Mesodermal cell (in vitro differentiated cells): Measurements from ENCODE around the gene ACAD11. TPM values are rescaled to one million over a fixed set of nuclear protein-coding genes. Genes with fewer than 3 reads are reported as not detected.

ENCODE experiments used
- H3K27ac ChIP-seq: 2 replicates; pipeline ENCODE4 v1.7.0; 2013; ENCODE audit warnings: mild to moderate bottlenecking, low read depth, low read length, moderate library complexity; ENCODE audit not compliant: severe bottlenecking
- H3K36me3 ChIP-seq: 2 replicates; pipeline ENCODE4 v1.7.1; 2013; ENCODE audit warnings: mild to moderate bottlenecking, low read length, moderate library complexity; ENCODE audit not compliant: control insufficient read depth, insufficient read depth
- H3K4me1 ChIP-seq: one replicate; pipeline ENCODE4 v1.7.1; 2013; ENCODE audit warnings: mild to moderate bottlenecking, low read length; ENCODE audit not compliant: insufficient read depth, control insufficient read depth, poor library complexity, severe bottlenecking
- H3K4me3 ChIP-seq: 2 replicates; pipeline ENCODE4 v1.7.0; 2013; ENCODE audit warnings: low read length, control low read depth, mild to moderate bottlenecking; ENCODE audit not compliant: insufficient read depth, poor library complexity, severe bottlenecking; ENCODE audit errors: extremely low read depth
- H3K9me3 ChIP-seq: 2 replicates; pipeline ENCODE4 v1.7.1; 2013; ENCODE audit warnings: mild to moderate bottlenecking, low read length, moderate library complexity; ENCODE audit not compliant: control insufficient read depth
- whole genome bisulfite sequencing, 2 experiments: methylation state at CpG; one replicate each; pipeline ENCODE4 v1.1.5; 2013; ENCODE audit warnings: missing lambda C conversion rate in 2 of 2; ENCODE audit not compliant: insufficient coverage in 2 of 2; 5-methylcytosine and 5-hydroxymethylcytosine counted together
- polyA plus RNA-seq, 2 experiments: library from polyadenylated mRNA; stranded (reverse); fragments of 50-300 nt; gene quantifications; one replicate each; pipeline ENCODE4 v1.2.3, GENCODE V29; 2013

The ACAD11 gene
- polyA plus RNA-seq (2013, experiment 1 of 2), result 29.4 TPM
- polyA plus RNA-seq (2013, experiment 2 of 2), result 27.0 TPM

DNA sequence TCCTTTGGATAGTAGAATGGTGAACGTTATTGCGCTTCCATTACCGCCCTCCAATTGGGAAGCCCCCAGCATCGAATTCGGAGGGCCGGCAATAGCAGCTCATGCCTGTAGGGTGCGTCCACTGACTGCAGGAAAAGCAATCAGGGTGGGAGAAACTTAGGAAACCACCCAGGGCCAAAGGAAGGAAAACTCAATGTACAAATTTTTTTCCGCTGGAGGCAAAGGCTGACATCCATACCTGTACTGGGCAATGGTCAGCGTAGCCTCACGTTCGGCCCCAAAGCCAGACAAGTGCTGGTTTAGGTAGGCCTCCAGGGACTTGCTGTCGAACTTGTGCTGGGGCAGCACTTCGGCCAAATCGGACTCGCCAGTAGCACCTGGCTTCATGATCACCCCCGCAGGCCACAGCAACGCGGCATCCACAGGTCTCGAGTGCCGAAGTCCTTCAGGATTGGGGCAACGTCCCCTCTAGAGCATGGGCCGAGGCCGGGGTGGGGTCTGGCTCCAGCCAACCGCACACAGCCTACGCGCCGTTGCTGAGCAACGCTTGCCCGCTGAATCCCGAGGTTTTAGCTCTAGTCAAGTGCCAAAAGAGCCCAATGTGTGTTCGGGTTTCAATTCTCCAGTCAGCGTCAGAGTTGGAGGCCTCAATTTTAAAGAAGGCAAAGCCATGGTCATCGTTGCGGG, at the start of gene ACAD11:
Gene ACAD11, minus strand, starts transcription at position 445 of the 687 bp plus-strand sequence. Its CDS starts 58 bp downstream, at position 387.
- Histone ChIP-seq H3K27ac (peak within 1 kb of the TSS; percentile 86), H3K36me3 (no peaks in the 10 kb centered on the region), H3K4me3 (peak within 1 kb of the TSS; percentile 82), H3K9me3 (no peaks in the 10 kb centered on the region), H3K4me1 (peaks cover 6% of the 10 kb centered on the region)
- WGBS, 2 experiments, result 1% methylated on average over 28 to 30 of the region's 34 CpGs

GRCh38 chr3:132703733-132704132, 44.1 kb upstream of the ACAD11 start:
- Histone ChIP-seq H3K36me3 (peaks cover 59% of the 10 kb centered on the region), H3K27ac (no peak overlapping the region), H3K4me3 (no peak overlapping the region), H3K9me3 (no peaks in the 10 kb centered on the region), H3K4me1 (no peaks in the 10 kb centered on the region)
- WGBS, 2 experiments, result no CpG with 5 or more reads among the region's 2 CpGs

DNA sequence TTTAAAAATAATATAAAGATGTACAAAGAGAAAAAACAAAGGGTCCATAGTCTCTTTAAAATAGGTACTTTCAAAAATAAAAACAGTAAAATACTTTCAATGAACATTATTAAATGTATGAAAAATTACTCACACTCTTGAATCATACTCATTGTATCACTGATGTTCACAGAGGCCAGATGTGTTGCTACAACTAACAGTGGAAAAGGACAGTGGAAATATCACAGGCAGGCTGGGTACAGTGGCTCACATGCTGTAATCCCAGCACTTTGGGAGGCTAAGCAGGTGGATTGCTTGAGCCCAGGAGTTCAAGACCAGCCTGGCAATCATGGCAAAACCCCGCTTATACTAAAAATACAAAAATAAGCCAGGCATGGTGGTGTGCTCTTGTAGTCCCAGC, 35.8 kb upstream of the ACAD11 start:
- Histone ChIP-seq H3K4me1 (no peaks in the 10 kb centered on the region), H3K27ac (no peak overlapping the region), H3K36me3 (peaks cover 65% of the 10 kb centered on the region), H3K9me3 (no peaks in the 10 kb centered on the region), H3K4me3 (no peak overlapping the region)
- WGBS, 2 experiments, result 100% methylated on average over 1 of the region's 1 CpG; no CpG with 5 or more reads in 1 of the 2 experiments

GRCh38 chr3:132694991-132695390, 35.4 kb upstream of the ACAD11 start:
- H3K9me3 ChIP-seq, result no peaks in the 10 kb centered on the region
- H3K27ac ChIP-seq, result no peak overlapping the region
- H3K36me3 ChIP-seq, result peaks cover 70% of the 10 kb centered on the region
- H3K4me3 ChIP-seq, result no peak overlapping the region
- H3K4me1 ChIP-seq, result no peaks in the 10 kb centered on the region
- WGBS, 2 experiments, result 83% methylated on average over 2 of the region's 4 CpGs; no CpG with 5 or more reads in 1 of the 2 experiments

DNA sequence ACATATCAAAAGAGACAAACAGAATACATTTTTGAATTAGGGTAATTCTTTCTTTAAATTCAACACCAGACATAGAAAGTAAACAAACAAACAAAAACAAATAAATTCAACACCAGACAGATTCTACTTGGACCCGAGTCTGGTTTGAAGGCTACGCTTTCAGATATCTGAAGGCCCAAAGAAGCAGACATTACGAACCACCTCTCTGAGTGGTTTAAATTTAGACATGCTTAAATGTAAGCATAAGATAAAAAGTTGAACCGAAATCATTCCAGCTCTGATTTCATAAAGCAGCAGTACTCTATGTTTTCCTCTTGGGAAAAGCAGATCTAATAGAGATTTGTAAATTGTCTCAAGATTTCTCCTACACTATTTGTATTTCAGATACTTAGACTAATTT, 30.4 kb upstream of the ACAD11 start:
- no peaks in the 10 kb centered on the region for H3K4me1 ChIP-seq
- H3K9me3 ChIP-seq, result no peaks in the 10 kb centered on the region
- H3K27ac ChIP-seq, result no peak overlapping the region
- H3K36me3 ChIP-seq, result peaks cover 71% of the 10 kb centered on the region
- WGBS, 2 experiments, result 94% methylated on average over 3 of the region's 4 CpGs; no CpG with 5 or more reads in 1 of the 2 experiments
- no peak overlapping the region for H3K4me3 ChIP-seq

DNA sequence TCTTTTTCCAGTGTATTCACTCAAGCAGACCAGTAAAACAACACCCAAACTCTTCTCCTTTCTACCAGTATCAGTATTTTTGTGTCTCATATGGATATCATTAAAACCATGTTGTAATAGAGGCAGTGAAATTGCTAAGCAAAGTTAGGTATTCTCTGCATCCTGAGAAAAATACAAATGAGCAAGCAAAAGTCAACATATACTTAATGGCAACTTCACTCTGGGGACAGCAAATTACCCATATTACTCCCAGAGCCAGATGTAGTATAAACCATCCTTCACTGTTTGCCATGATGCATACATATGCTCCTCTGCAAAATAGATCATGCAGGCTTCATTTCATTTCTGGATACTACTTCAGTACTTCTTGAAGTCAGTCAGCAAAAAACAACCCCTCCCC, 22.6 kb upstream of the ACAD11 start:
- H3K27ac ChIP-seq, result no peak overlapping the region
- no peak overlapping the region for H3K4me3 ChIP-seq
- H3K4me1 ChIP-seq, result no peaks in the 10 kb centered on the region
- peaks cover 60% of the 10 kb centered on the region for H3K36me3 ChIP-seq
- H3K9me3 ChIP-seq, result no peaks in the 10 kb centered on the region

DNA sequence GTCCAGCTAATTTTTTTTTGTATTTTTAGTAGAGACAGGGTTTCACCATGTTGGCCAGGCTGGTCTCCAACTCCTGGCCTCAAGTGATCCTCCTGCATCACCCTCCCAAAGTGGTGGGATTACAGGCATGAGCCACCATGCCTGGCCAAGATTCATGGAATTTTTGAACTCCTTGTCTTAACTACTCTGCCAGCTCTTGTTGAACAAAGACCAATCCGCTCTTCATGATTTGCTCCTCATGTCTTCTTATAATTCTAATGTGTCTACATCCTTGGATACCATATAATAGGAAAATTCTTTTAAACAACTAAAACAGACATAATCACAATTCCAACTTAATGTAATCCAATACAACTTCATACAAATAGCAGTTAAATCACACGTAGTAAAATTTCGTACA, 21.8 kb upstream of the ACAD11 start:
- no peaks in the 10 kb centered on the region for H3K9me3 ChIP-seq
- H3K4me1 ChIP-seq, result no peaks in the 10 kb centered on the region
- no peak overlapping the region for H3K27ac ChIP-seq
- peaks cover 63% of the 10 kb centered on the region for H3K36me3 ChIP-seq
- WGBS, 2 experiments, result 100% methylated on average over 1 of the region's 3 CpGs; no CpG with 5 or more reads in 1 of the 2 experiments
- no peak overlapping the region for H3K4me3 ChIP-seq

- no peaks in the 10 kb centered on the region for H3K9me3 ChIP-seq
- H3K36me3 ChIP-seq, result peaks cover 58% of the 10 kb centered on the region
- WGBS, 2 experiments, result 77 to 95% methylated on average over 3 to 4 of the region's 5 CpGs
Measured at GRCh38 chr3:132679911-132680310, 20.3 kb upstream of the ACAD11 start.

GRCh38 chr3:132675408-132675807, 15.8 kb upstream of the ACAD11 start:
- Histone ChIP-seq H3K4me3 (no peak overlapping the region), H3K4me1 (no peaks in the 10 kb centered on the region), H3K27ac (no peak overlapping the region), H3K9me3 (no peaks in the 10 kb centered on the region), H3K36me3 (peaks cover 41% of the 10 kb centered on the region)

More at GRCh38 chr3:132679911-132680310, 20.3 kb upstream of the ACAD11 start:
- Histone ChIP-seq H3K4me3 (no peak overlapping the region), H3K27ac (no peak overlapping the region), H3K4me1 (no peaks in the 10 kb centered on the region)

DNA sequence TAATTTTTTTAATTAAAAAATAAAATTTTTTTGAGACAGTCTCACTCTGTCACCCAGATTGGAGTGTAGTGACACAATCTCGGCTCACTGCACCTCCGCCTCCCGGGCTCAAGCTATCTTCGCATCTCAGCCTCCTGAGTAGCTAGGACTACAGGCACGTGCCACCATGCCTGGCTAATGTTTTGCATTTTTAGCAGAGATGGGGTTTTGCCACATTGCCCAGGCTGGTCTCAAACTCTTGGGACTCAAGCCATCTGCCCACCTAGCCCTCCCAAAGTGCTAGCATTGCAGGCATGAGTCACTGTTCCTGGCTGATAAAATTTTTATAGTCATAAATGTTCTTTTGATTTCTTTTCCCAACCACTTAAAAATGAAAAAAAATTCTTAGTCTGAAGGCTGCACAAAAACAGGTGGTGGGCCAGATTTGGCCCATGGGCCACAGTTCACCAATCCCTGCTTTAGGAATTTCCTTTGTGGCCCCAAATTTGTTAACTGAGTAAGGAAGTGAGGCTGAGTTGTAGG, 9.7 kb upstream of the ACAD11 start:
- no peak overlapping the region for H3K4me3 ChIP-seq
- 91% methylated on average over 5 of the region's 5 CpGs for WGBS, 2 experiments
- no peak overlapping the region for H3K27ac ChIP-seq
- H3K4me1 ChIP-seq, result no peaks in the 10 kb centered on the region
- H3K9me3 ChIP-seq, result no peaks in the 10 kb centered on the region
- peaks cover 28% of the 10 kb centered on the region for H3K36me3 ChIP-seq

GRCh38 chr3:132665230-132665745, 5.7 kb upstream of the ACAD11 start:
- Histone ChIP-seq H3K4me3 (no peak overlapping the region), H3K36me3 (peaks cover 16% of the 10 kb centered on the region), H3K9me3 (no peaks in the 10 kb centered on the region), H3K4me1 (peaks cover 6% of the 10 kb centered on the region), H3K27ac (no peak overlapping the region)
- WGBS, 2 experiments, result no CpG with 5 or more reads among the region's 3 CpGs
